Uterus (tissue), 2 donors: Measurements from ENCODE around the gene BRINP2.

Source experiments
- CTCF ChIP-seq, 4 experiments: fragments of 200-600 bp in 2 of 4; fragments of 450-650 bp in 2 of 4; sonication (generic) in 2 of 4; IDR thresholded peaks; one replicate each; pipeline ENCODE4 v1.5.1; 2016 to 2019; ENCODE audit warnings: antibody characterized with exemption in 4 of 4, mild to moderate bottlenecking in 2 of 4, moderate library complexity in 1 of 4
- POLR2A ChIP-seq, 2 donors: fragments of 450-650 bp; IDR thresholded peaks; one replicate each; pipeline ENCODE4 v1.6.1; 2016; ENCODE audit warnings: antibody characterized with exemption in 2 of 2, mild to moderate bottlenecking in 1 of 2, moderate library complexity in 1 of 2

GRCh38 chr1:177164380-177165068, 6.2 kb upstream of the BRINP2 start, which contains the start of gene ASTN1:
- TF ChIP-seq CTCF (IDR thresholded peaks at IDR 0.05) (no peak), POLR2A (IDR thresholded peaks at IDR 0.05) (no peak)
